Mesothelial cell of epicardium (in vitro differentiated cells): ENCODE measurements around the gene WDR86. TPM values are rescaled to one million over a fixed set of nuclear protein-coding genes. Genes with fewer than 3 reads are reported as not detected.

ENCODE experiments used
- DNase-seq, 2 experiments: peaks; one replicate each; pipeline ENCODE4 v3.0.0; 2021; ENCODE audit warnings: low spot score in 2 of 2; ENCODE audit not compliant: unreplicated experiment in 2 of 2
- H3K27ac Mint-ChIP-seq: 2 replicates; pipeline ENCODE4 v1.8.0; 2021; ENCODE audit warnings: mixed read lengths
- H3K27me3 Mint-ChIP-seq: 2 replicates; pipeline ENCODE4 v1.8.0; 2021; ENCODE audit warnings: low read depth, mixed read lengths
- H3K36me3 Mint-ChIP-seq: 2 replicates; pipeline ENCODE4 v1.8.0; 2021; ENCODE audit warnings: mixed read lengths
- H3K4me1 Mint-ChIP-seq: 2 replicates; pipeline ENCODE4 v1.8.0; 2021; ENCODE audit warnings: mixed read lengths
- H3K4me3 Mint-ChIP-seq: 2 replicates; pipeline ENCODE4 v1.8.0; 2021; ENCODE audit warnings: mild to moderate bottlenecking, moderate library complexity, mixed read lengths
- H3K9me3 Mint-ChIP-seq: 2 replicates; pipeline ENCODE4 v1.8.0; 2021; ENCODE audit warnings: mixed read lengths
- CTCF ChIP-seq: fragments of 200-600 bp; sonication (generic); IDR thresholded peaks from one replicate; pipeline ENCODE4 v1.5.0; 2021; ENCODE audit warnings: antibody characterized with exemption; ENCODE audit not compliant: unreplicated experiment
- total RNA-seq: library from RNA; stranded (reverse); gene quantifications from 3 replicates; pipeline ENCODE4 v1.2.1, GENCODE V29; 2021

Gene WDR86
- total RNA-seq, 1 donor from 2014 or later, result 274 TPM

GRCh38 chr7:151435103-151435916 is 25.5 kb upstream of the WDR86 start:
- Mint-ChIP-seq H3K4me1 (peaks cover 50% of the 10 kb centered on the region), H3K9me3 (no peaks in the 10 kb centered on the region), H3K36me3 (no peaks in the 10 kb centered on the region), H3K27ac (peak overlapping the region; percentile 21), H3K4me3 (no peak overlapping the region), H3K27me3 (no peaks in the 10 kb centered on the region)
- DNase-seq, result no peak
- TF ChIP-seq CTCF, result no peak

GRCh38 chr7:151434549-151434948 is 24.7 kb upstream of the WDR86 start:
- DNase-seq, result no peak
- H3K27ac Mint-ChIP-seq, result no peak overlapping the region
- no peaks in the 10 kb centered on the region for H3K36me3 Mint-ChIP-seq
- H3K4me1 Mint-ChIP-seq, result peaks cover 53% of the 10 kb centered on the region
- TF ChIP-seq CTCF, result no peak
- no peak overlapping the region for H3K4me3 Mint-ChIP-seq
- H3K9me3 Mint-ChIP-seq, result no peaks in the 10 kb centered on the region
- H3K27me3 Mint-ChIP-seq, result no peaks in the 10 kb centered on the region

GRCh38 chr7:151433721-151434400 is 24.0 kb upstream of the WDR86 start:
- Mint-ChIP-seq H3K27ac (no peak overlapping the region), H3K9me3 (no peaks in the 10 kb centered on the region), H3K4me3 (no peak overlapping the region), H3K36me3 (no peaks in the 10 kb centered on the region), H3K27me3 (no peaks in the 10 kb centered on the region), H3K4me1 (peaks cover 53% of the 10 kb centered on the region)
- no peak for DNase-seq
- TF ChIP-seq CTCF, result no peak

GRCh38 chr7:151432658-151433521 is 23.1 kb upstream of the WDR86 start:
- Mint-ChIP-seq H3K4me3 (no peak overlapping the region), H3K27me3 (no peaks in the 10 kb centered on the region), H3K27ac (peak overlapping the region; percentile 43), H3K36me3 (no peaks in the 10 kb centered on the region), H3K9me3 (no peaks in the 10 kb centered on the region), H3K4me1 (peaks cover 61% of the 10 kb centered on the region)
- no peak for TF ChIP-seq CTCF
- DNase-seq, result no peak

GRCh38 chr7:151431768-151432311 is 22.0 kb upstream of the WDR86 start:
- Mint-ChIP-seq H3K9me3 (no peaks in the 10 kb centered on the region), H3K27ac (peak overlapping the region; percentile 61), H3K27me3 (no peaks in the 10 kb centered on the region), H3K4me3 (no peak overlapping the region), H3K36me3 (no peaks in the 10 kb centered on the region), H3K4me1 (peaks cover 61% of the 10 kb centered on the region)
- TF ChIP-seq CTCF, result no peak
- no peak for DNase-seq
